C4-2B (cell line): ENCODE results near the gene TMCO4.

Experiments used
- CTCF ChIP-seq: fragments of 450-650 bp; conservative IDR thresholded peaks from 2 replicates; pipeline ENCODE4 v1.5.1; 2017; ENCODE audit warnings: mild to moderate bottlenecking
- ZFX ChIP-seq: fragments of 450-650 bp; IDR thresholded peaks from 2 replicates; pipeline ENCODE4 v1.6.1; 2017

GRCh38 chr1:19636065-19636464 lies 163.7 kb downstream of the TMCO4 start:
- no peak for TF ChIP-seq CTCF
- TF ChIP-seq ZFX, result no peak
